Fibroblast of skin of left biceps (primary cell): ENCODE results near the gene VTN.
A peak's percentile ranks its signal among the peaks of the same experiment; 100 is the strongest.
"Not testable (repeated sequence)": the region's sequence is repeated elsewhere in the genome, so short reads cannot be mapped to it uniquely, and the experiment has no call there.

Experiments
- DNase-seq, 2 experiments: peaks; one replicate each; pipeline ENCODE4 v3.0.0-alpha.2; 2013; ENCODE audit warnings: low read depth in 2 of 2

Gene VTN

DNA sequence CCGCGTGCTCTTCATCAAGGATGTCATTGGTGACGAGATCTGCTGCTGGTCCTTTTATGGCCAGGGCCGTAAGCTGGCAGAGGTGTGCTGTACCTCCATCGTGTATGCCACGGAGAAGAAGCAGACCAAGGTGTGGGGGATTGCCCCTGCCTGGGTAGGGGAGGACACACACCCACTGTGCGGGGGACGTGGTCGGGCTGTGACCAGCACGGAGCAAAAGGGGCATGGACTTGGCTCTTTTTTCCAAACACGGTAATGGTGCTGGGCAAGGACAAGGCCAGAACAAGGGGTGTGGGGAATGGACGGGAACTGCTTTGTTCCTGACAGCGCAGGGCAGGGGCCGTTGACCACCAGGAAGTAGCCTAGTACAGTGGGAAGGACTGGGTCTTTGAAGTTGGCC is 27.8 kb downstream of the VTN start:
- no peak for DNase-seq

DNA sequence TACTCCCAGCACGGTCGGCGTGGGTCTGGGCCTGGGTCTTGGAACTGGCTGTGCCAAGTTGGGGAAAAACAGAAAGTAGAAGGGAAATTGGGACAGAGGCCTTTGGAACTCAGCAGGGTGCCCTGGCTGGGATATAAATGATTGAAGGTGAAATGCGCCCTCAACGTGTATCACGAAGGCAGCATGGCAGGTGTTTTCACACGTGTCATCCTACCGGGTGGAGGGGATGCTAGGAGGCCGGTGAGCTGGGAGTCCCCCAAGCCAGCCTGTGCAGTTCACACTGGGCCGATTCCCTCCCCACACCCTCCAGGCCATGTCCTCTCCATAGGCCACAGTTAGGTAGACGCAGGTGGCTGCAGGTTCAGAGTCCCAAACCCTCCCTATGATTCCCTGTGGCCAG is 28.6 kb downstream of the VTN start:
- DNase-seq = no peak

DNA sequence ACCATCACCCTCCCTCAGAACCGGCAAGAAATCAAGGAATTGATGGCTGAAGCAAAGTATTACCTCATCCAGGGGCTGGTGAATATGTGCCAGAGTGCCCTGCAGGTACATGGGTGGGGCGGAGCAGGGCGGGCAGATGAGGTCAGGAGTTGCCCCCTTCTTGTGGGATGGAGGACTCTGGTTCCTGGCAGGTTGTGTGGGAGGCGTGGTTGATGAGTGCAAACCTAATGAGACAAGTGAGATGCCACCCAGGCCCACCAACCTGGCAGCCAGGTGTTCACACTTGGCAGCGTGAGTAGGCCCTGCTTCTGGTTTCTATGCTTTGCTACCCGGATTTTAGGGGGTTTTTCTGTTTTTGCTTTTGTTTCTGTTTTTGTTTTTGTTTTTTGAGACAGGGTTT is 29.7 kb downstream of the VTN start:
- DNase-seq = no peak

DNA sequence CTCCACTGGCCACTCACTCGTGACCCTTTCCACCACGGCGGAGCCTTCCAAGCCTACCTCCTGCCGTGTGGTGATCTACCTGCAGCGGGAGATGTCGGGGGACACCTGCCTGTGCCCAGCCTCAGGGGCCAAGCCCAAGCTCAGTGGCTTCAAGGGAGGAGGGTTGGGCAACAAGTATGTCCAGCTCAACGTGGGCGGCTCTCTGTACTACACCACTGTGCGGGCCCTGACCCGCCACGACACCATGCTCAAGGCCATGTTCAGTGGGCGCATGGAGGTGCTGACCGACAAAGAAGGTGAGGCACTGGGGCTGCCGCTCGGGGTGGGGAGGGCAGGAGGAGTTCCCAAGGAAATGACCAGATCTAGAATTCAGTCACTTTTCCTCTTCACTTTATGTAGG is 30.7 kb downstream of the VTN start:
- DNase-seq = no peak

DNA sequence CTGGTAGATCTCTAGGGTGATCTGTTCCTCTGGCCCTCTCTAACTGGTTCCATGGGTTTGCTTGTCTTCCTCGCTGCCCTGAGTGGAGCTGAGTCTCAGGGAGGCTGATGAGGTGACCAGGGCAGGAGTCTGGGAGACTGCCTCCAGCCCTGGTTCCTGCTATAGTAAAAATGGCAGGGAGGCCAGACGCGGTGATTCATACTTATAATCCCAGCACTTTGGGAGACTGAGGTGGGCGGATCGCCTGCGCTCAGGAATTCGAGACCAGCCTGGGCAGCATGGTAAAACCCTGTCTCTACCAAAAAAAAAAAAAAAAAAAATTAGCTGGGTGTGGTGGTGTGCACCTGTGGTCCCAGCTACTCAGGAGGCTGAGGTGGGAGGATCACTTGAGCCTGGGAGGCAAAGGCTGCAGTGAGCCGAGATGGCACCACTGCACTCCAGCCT is 31.3 kb downstream of the VTN start:
- not testable (repeated sequence) for DNase-seq

DNA sequence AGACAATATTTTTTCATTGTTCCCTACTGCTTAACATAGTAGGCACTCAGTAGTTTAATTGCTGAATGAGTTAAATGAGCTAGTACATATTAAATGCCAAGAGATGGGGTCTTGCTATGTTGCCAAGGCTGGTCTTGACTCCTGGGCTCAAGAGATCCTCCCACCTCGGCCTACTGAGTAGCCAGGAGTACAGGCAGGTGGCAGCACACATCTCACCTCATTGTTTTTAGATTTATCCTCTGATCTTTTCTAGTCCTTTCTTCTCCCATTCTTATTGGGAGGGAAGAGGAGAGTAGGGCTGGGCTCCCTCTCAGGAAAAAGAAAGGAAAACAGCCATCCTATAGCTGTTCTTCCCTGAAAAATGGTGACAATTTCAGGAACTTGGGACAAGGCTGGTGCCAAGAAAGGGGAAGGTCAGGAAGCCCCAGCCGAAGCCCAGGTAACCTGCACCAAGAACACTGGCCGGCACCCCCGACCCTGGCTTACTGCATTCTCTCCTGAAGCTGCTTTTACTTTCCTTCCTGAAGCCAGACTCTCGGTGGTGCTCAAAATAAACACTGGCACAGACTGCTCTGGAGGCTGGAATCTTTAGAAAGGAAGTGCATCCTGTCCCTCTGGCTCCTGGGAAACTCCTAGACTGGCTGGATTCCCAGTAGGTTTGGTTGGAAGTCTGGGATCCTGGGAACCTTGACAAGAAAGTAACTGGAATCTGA is 31.9 kb downstream of the VTN start:
- DNase-seq = peak; percentile 17 to 20

DNA sequence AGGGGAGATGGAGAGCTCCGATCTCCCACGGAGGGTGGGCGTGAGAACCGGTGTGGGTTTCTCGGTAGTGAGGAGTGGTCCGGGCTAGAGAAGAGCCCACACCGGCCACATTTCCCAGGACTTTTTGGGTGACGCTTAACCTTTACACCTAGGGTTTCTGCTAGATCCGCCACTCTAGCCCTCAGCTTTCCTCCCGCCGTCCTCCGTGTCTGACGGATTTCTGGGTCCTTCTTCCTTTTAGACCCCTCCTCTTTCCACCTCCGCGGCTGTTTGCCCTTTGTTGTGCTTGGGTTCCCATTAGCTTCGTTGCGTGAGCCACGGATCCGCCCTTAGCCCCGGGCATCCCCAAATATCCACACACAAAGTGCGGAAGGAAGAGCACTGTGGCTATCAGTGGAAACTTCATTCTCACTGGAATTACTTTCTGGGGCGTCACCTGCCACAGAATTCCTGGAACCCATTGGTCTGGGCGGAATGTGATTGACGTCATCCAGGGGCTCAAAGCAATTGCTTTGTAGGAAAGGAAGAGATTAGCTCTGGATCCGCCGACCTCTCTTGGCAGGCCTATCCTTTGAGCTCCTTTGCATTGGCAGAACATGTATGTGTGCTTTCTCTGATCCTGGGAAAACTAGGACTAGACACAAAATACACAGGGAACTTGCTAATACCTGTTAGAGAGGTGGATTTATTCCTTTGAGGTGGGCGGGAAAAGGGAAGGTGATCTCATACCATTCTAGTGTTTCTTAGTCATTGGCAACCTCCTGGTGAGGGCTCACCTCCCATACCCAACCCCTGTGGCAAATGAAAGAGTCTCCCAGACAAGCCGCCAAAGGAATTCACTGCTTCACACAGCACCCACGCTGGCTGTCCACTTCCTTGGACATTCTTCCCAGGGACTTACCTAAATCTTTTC is 33.9 kb downstream of the VTN start:
- peak; percentile 59 to 62 for DNase-seq

DNA sequence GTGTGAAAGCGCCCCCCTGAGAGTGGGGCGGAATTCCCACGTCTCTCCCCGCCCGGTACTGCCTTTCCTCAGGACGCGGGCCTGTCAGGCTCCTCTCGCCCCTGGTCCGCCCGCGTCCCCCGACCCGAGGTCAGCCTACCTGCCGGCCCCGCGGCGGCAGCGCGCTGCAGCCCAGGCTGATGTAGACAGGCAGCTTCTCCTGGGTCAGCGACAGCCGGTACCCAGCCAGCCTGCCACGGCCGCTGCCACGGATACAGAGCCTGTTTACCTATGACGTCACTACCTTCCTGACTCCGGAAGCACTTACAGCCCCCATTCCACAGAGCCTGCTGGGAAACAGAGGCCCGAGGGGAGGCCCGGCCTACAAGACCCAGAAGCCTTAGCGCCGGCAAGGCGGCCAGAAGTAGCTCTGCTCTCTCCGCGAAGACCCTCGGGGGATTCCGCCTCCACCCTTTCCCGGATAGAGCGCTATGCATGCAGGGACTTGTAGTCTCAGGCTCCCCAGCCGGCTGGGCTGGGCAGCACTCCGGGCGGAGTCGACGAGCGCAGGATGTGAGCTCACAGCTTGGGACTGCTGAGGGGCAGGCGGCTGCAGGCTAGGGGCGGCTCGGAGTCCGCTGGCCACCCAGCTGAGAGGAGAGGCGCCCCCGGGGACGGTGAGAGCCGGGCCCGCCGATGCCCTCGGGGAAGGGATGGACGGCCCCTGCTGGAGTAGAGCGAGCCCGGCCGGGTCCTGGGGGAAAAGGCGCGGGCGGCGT is 34.7 kb downstream of the VTN start, which contains the start of the genes IFT20 and TNFAIP1:
TSS of gene IFT20 (minus strand) at position 272 of the 758 bp plus-strand sequence. CDS start 3,487 bp downstream, outside the sequence.
TSS of gene TNFAIP1 (plus strand) at position 561 of the 758 bp plus-strand sequence. CDS start 3,761 bp downstream, outside the sequence.
- DNase-seq = peak; percentile 99

DNA sequence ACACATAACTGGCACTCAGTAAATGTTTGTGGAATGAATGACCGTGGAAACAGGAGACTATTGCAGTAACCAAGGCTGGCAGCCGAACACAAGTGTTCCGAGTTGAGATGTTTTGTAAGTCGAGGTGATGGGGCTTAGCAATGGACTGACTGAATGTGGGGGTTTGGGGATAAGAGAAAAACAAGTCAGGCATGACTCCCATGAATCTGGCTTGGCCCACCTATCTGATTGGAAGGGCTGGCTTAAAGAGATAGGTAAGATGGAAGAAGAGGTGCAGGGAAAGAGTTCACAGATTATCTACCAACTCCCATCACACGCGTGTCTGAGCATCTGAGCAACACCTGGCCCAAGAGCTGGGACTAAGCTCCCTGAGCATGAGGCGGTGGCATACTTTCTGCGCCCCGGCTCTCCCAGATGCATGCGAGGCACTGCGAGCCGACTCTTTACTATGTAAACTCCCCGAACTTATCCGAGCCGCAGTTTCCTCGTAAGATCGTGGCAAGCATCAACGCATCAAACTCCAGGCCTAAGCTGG is 35.4 kb downstream of the VTN start:
- no peak for DNase-seq

DNA sequence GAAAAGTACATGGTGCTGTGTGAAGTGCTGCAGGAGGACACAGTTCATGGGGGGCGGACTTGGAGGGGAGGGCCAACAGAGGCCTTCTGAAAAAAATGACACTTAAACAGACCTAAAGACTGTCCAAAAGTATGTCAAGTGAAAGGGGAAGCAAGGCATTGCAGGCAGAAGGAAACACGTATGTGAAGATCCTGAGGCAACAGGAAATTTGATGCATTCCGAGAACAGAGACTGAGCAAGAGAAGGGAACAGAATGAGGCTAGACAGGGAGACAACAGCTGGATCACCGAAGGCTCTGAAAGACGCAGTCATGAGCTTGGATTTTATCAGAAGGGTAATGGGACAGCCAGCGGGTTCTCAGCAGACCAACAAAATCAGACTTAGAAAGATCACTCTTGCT is 35.9 kb downstream of the VTN start:
- no peak for DNase-seq

DNA sequence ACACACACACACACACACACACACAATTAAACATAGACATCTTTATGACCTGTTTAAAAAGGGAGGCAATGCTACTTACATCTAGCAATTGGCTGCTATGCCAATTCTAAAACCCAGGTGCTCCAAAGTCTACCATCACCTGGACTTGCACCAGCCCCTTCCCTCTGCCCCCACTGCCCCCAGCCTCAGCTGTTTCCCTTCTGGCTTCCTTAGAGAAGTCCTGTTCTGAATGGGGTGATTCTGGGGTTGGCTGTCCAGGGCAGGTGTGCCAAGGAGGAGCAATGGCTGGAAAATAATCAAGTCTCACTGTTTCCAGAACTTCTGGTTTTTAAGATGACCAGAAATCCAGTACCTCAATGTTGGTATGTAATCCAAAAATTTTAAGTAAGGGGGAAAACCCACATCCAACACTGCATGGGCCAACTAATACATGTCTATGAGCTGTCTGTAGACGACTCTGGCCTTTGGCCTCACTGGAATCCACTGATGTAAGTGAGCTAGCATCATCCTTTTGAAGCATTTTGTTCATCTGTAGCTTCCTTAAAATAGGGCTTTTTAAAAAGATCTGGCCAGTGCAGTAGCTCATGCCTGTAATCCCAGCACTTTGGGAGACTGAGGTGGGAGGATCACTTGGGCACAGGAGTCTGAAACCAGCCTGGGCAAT is 36.9 kb downstream of the VTN start:
- DNase-seq = no peak

DNA sequence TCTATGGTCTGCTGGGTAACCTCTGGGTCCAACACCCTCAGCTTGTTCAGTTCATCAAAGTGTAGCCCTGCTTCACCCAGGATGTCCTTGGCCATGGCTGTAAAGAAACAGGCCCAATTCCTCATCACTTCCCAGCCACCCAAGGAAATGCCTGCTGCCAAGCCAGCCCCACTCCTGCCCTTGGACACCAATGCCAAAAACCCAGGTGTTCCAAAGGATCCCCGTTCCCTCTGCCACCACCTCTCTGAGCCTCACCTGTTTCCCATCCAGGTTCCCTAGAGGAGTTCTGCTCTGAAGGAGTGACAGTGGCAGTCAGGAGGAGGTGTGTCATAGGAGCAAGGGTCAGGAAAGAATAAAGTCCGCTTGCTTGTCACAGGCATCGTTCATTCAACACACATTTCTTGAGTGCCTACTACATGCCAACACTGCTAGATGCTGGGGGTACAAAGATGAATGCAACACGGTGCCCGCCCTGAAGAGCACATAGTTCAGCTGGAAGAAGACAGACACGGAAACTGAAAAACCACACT is 38.2 kb downstream of the VTN start:
- no peak for DNase-seq

DNA sequence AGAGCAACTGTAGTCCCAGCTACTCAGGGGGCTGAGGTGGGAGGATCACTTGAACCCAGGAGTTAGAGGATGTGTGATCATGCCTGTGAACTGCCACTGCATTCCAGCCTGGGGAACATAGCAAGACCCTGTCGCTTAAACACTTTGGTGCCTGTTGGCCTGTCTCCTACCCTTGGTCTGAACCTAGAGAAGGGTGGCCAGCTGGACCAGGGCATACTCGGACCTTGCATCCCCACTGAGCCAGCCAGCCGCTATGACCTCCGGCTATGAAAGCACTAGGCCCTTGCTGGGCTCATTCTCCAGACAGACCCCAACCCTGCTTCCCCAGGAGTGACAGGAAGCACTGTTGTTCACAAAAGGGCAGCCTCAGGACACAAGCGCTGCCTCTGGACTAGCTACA is 39.4 kb downstream of the VTN start:
- DNase-seq = no peak

DNA sequence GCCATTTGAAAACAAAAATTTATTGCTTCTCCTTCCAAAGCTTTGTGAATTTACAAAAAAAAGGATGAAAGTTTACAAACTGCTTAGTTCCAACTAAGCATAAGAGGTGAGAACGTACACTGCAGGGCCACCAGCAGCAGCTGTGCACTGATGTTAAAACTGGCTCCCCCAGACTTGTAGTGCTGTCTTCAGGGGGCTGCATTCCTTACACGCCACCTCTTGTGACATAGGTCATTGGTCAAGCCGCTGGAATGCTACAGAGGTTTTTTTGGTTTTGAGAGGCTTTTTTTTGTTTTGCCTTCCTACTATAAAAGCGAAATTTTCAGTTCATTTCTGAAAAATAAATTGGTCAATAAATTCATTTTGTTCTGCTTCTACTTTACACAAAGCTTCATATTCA is 41.8 kb downstream of the VTN start:
- no peak for DNase-seq

DNA sequence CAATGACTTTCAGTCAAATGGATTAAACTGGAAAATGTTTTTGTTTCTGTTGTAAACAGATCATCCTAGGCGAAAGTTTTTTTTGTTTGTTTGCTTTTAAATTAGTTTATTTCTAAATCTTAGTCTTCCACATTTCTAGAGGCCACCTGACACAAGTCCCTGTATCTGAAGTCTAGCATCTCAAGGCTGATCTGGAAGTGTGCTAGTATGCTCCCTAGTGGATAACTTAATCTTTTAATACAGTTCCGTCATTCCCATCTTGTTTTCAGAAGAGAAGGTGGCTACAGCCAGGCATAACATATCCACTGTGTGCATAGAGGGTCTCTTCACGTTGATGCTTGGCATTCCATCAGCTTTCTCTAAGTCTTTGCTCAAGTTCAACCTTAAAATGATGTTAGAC is 42.4 kb downstream of the VTN start:
- no peak for DNase-seq

DNA sequence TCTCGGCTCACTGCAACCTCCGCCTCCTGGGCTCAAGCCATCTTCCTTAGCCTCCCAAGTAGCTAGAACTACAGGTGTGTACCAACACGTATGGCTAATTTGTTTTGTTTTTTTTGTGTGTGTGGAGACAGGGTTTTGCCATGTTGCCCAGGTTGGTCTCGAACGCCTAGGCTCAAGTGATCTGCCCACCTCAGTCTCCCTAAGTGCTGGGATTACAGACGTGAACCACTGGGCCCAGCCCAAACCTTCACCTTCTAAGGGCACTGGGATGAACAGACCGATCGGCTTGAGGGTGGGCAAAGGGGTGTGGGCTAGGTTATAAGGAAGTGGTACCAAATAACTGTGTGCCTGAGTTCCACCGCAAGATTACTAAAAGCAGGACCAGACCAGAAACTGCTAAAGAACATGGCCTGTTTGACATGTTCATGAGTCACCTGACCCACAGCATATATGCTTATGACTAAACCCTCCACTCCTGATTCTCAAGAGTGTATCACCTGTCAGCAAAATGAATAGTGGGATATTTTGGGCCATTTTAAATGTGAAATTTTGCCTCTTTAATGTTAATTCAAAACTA is 43.0 kb downstream of the VTN start:
- no peak for DNase-seq

DNA sequence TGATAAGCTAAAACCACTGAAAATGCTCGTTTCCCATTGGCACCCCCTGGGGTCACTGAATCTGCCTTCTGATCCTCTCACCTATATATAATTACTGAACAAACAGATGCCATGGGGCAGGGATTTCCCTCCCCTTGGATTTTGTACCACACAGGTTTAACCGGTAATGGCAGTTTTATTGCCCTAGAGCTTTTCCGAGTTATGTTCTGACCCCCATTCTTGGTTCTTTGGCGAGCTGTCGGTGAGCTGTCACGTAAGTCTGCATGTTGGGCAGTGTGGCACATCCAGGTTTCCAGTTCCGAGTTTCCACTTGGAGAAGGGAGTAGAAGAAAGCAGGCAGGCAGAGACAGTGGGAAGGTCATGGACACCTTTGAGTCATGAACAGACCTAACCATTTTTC is 44.0 kb downstream of the VTN start:
- DNase-seq = no peak

DNA sequence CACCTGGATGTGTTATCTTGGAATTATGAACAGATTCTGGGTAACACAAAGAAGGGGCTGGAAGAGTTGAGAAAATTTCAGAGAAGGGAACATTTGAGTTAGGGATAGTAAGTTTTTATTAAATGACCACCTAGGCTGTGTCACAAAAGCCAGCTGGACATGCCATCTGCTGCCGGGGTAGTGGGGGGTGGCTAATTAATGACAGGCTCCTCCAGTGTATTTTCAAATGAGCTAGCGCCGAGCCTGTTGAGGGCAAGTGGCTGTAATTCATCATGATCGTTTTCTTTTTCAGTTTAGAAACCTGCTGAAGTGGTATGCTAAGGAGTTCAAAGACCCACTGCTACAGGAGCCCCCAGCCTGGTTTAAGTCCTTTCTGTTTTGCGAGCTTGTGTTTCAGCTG is 44.9 kb downstream of the VTN start:
- DNase-seq = no peak

DNA sequence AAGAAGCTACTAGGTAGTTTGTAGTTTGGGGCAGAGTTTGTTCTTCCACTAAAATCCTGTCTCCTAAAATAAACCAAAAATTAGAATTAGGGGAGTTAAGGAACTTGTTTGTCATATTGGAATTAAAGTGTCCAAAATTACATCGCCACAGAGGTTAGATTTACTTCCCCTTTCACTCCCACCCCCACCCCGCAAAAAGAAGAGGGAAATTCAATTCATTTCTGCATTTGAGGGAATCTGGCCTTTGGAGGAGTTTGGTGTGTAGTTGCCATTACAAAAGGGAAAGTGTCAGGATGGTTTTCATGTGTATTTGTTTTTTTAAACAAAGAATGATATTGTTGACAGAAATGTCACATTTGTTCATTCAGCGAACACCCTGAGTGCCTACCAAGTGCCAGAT is 45.3 kb downstream of the VTN start:
- no peak for DNase-seq

DNA sequence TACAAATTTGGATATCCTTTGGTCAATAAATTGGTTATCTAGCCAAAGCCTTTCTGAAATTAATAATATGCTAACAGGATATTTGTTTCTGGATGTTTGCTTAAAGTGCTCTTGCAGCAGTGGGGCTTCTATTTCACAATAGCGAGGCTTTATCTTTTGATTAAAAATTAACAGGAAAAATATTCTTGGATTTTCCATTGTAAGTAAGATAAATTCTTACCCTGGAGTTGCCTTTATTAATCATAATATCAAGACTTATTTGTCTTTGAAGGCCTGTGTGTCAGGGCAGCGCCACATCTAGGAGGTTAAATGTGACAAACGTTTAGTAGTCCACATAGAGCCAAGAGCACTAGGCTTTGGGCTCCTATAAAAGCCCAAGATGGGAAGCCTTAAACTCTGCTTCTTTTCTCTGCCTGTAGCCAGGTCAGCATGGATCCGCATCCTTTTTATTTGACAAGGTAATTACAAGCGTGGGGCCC is 45.8 kb downstream of the VTN start:
- DNase-seq = no peak
